SK-N-SH (cell line): ENCODE data around the gene GYPE. TPM values are rescaled to one million over a fixed set of nuclear protein-coding genes. Genes with fewer than 3 reads are reported as not detected.
"Not testable (repeated sequence)": the region's sequence is repeated elsewhere in the genome, so short reads cannot be mapped to it uniquely, and the experiment has no call there.

Experiments used
- CTCF ChIA-PET: fragments of 300-600, 350-600 bp; formaldehyde crosslinking; extraction: SDS; loops from one replicate; lab custom pipeline; 2021; lab: Yijun Ruan, JAX
- POLR2A ChIA-PET: fragments of 350-600 bp; sonication (Branson Sonifier 250); formaldehyde crosslinking; extraction: SDS; loops from one replicate; lab custom pipeline; 2020; ENCODE audit warnings: antibody characterized with exemption, inconsistent platforms; lab: Yijun Ruan, JAX
- DNase-seq: peaks from one replicate; pipeline ENCODE4 v3.0.0; 2012
- H2AFZ ChIP-seq: fragments of 200-600 bp; sonication (generic); 2 replicates; pipeline ENCODE4 v1.8.1; 2016; ENCODE audit warnings: antibody characterized with exemption, mild to moderate bottlenecking, low read depth
- H3F3A ChIP-seq: fragments of 200-600 bp; sonication (generic); replicated peaks from 2 replicates; pipeline ENCODE3; 2016; ENCODE audit warnings: antibody characterized with exemption, mild to moderate bottlenecking; ENCODE audit not compliant: insufficient read depth
- H3K27ac ChIP-seq, 2 experiments: fragments of 200-500 bp in 1 of 2; fragments of 200-600 bp in 1 of 2; sonication (Bioruptor generic) in 1 of 2; sonication (generic), shearing (Covaris generic) in 1 of 2; 2 replicates each; pipeline versions ENCODE4 v1.5.1 to v1.6.1; 2014 to 2016; ENCODE audit warnings: low read depth in 2 of 2, inconsistent platforms in 1 of 2, low read length in 1 of 2, mild to moderate bottlenecking in 1 of 2, mixed read lengths in 1 of 2
- H3K27me3 ChIP-seq: fragments of 200-600 bp; sonication (generic), shearing (Covaris generic); 2 replicates; pipeline ENCODE4 v1.6.1; 2016; ENCODE audit warnings: mixed run types; ENCODE audit not compliant: insufficient read depth
- H3K36me3 ChIP-seq, 2 experiments: fragments of 200-500 bp in 1 of 2; fragments of 200-600 bp in 1 of 2; sonication (Bioruptor generic) in 1 of 2; sonication (generic) in 1 of 2; replicated peaks in 1 of 2; 2 replicates each; pipeline versions ENCODE3 to v1.5.1; 2014 to 2016; ENCODE audit warnings: low read length in 1 of 2, mild to moderate bottlenecking in 1 of 2; ENCODE audit not compliant: insufficient read depth in 2 of 2, control insufficient read depth in 1 of 2
- H3K4me1 ChIP-seq, 2 experiments: fragments of 200-500 bp in 1 of 2; fragments of 200-600 bp in 1 of 2; sonication (Bioruptor generic) in 1 of 2; sonication (generic), shearing (Covaris generic) in 1 of 2; 2 replicates each; pipeline versions ENCODE4 v1.5.1 to v1.6.1; 2014 to 2016; ENCODE audit warnings: low read depth in 1 of 2, low read length in 1 of 2, mixed run types in 1 of 2; ENCODE audit not compliant: insufficient read depth in 2 of 2, control insufficient read depth in 1 of 2
- H3K4me2 ChIP-seq: fragments of 200-600 bp; sonication (generic), shearing (Covaris generic); 2 replicates; pipeline ENCODE4 v1.6.1; 2017; ENCODE audit warnings: mixed run types
- H3K4me3 ChIP-seq, 2 experiments: fragments of 200-500 bp in 1 of 2; fragments of 200-600 bp in 1 of 2; sonication (Bioruptor generic) in 1 of 2; sonication (generic), shearing (Covaris generic) in 1 of 2; 2 replicates each; pipeline versions ENCODE4 v1.5.1 to v1.8.1; 2014 to 2016; ENCODE audit warnings: low read depth in 2 of 2, inconsistent platforms in 1 of 2, low read length in 1 of 2, mild to moderate bottlenecking in 1 of 2, mixed read lengths in 1 of 2, moderate library complexity in 1 of 2
- H3K79me2 ChIP-seq: fragments of 200-600 bp; sonication (generic); 2 replicates; pipeline ENCODE4 v1.8.1; 2017; ENCODE audit warnings: mild to moderate bottlenecking; ENCODE audit not compliant: insufficient read depth
- H3K9ac ChIP-seq: fragments of 200-600 bp; sonication (generic); 2 replicates; pipeline ENCODE4 v1.6.1; 2017; ENCODE audit warnings: mixed run types
- H3K9me2 ChIP-seq: fragments of 200-600 bp; sonication (generic); 2 replicates; pipeline ENCODE4 v1.6.1; 2017; ENCODE audit warnings: mixed run types
- H3K9me3 ChIP-seq: fragments of 200-600 bp; sonication (generic); 2 replicates; pipeline ENCODE4 v1.6.1; 2017; ENCODE audit warnings: mixed run types, mild to moderate bottlenecking, moderate library complexity
- H4K20me1 ChIP-seq: fragments of 200-600 bp; sonication (generic); 2 replicates; pipeline ENCODE4 v1.6.1; 2017; ENCODE audit warnings: mild to moderate bottlenecking, mixed run types; ENCODE audit not compliant: insufficient read depth
- CTCF ChIP-seq: fragments of 200-600 bp; sonication (generic); IDR thresholded peaks from 2 replicates; pipeline ENCODE4 v1.6.1; 2017; ENCODE audit warnings: antibody characterized with exemption, mild to moderate bottlenecking, moderate library complexity
- WGBS: methylation state at CpG from one replicate; pipeline ENCODE4 v1.1.6; 2017; ENCODE audit warnings: low lambda C conversion rate; 5-methylcytosine and 5-hydroxymethylcytosine counted together
- polyA plus RNA-seq, 3 experiments: library from polyadenylated mRNA; depleted of rRNA; stranded (reverse); fragments of >200 nt; gene quantifications; 2 replicates each; pipeline ENCODE4 v1.2.3, GENCODE V29; 2012

The GYPE gene
- polyA plus RNA-seq, 1 of the 3 experiments (the other 2 are of a cell fraction) = 0.74 TPM

GRCh38 chr4:143856017-143856557 is 49.3 kb downstream of the GYPE start:
- DNase-seq = not testable (repeated sequence)

GRCh38 chr4:143854645-143855044 is 50.7 kb downstream of the GYPE start:
- H3K79me2 ChIP-seq, DNase-seq, H3K9ac ChIP-seq, H3K4me1 ChIP-seq, H3K9me3 ChIP-seq, H2AFZ ChIP-seq, H3K4me3 ChIP-seq, H3K27ac ChIP-seq, H3F3A ChIP-seq, H3K9me2 ChIP-seq, H3K4me2 ChIP-seq, CTCF ChIA-PET, H3K27me3 ChIP-seq, H3K36me3 ChIP-seq, H4K20me1 ChIP-seq, POLR2A ChIA-PET: not testable (repeated sequence)
- WGBS = 25% methylated on average over 4 of the region's 4 CpGs

More at GRCh38 chr4:143856017-143856557, 49.3 kb downstream of the GYPE start:
- H3K27me3 ChIP-seq, H3K27ac ChIP-seq, H3K9me3 ChIP-seq, H3K9ac ChIP-seq, H3K79me2 ChIP-seq, H3F3A ChIP-seq: not testable (repeated sequence)
- TF ChIP-seq CTCF = peak; percentile 37
- TF ChIP-seq, all 33 proteins: peak for 1; not testable (repeated sequence) for 32
- CTCF ChIA-PET, H3K9me2 ChIP-seq, H4K20me1 ChIP-seq, H3K4me2 ChIP-seq, H3K4me3 ChIP-seq, POLR2A ChIA-PET, H3K36me3 ChIP-seq, H3K4me1 ChIP-seq: not testable (repeated sequence)
- WGBS = 15% methylated on average over 6 of the region's 6 CpGs
- peak overlapping the region; percentile 49; the same call in 1 of the 2 replicates for H2AFZ ChIP-seq

- H3K27me3 ChIP-seq, CTCF ChIA-PET, H3K9ac ChIP-seq, H3K4me1 ChIP-seq, H3K9me3 ChIP-seq, H3K4me2 ChIP-seq, H3K79me2 ChIP-seq, H3K36me3 ChIP-seq, H3K4me3 ChIP-seq, H3K27ac ChIP-seq, H2AFZ ChIP-seq, POLR2A ChIA-PET, H3K9me2 ChIP-seq, H4K20me1 ChIP-seq, DNase-seq, H3F3A ChIP-seq: not testable (repeated sequence)
- WGBS = 31% methylated on average over 2 of the region's 2 CpGs
Observed at GRCh38 chr4:143849296-143849695, 56.1 kb downstream of the GYPE start.

DNA sequence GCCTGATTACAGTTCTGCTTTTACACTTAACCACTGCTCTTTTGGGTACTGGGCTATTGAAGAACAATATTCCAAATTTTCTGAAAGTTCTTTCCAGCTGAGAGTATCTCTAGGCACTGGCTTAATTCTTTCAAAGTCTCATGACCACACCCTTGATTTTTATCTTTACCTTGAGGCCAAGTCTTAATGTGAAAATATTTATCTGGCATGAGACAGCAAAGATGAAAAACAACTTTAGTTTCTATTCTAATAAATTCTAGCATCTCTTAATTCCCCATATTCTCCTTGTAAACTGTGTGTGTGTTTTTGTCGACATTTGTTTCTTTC is 61.9 kb downstream of the GYPE start:
- H3K4me3 ChIP-seq, H2AFZ ChIP-seq, H3K9ac ChIP-seq, CTCF ChIA-PET, POLR2A ChIA-PET, DNase-seq, H3K79me2 ChIP-seq, H3K4me2 ChIP-seq, H4K20me1 ChIP-seq, H3K27me3 ChIP-seq, H3K36me3 ChIP-seq, H3F3A ChIP-seq, H3K4me1 ChIP-seq, H3K9me3 ChIP-seq, H3K27ac ChIP-seq, H3K9me2 ChIP-seq: not testable (repeated sequence)
- WGBS = 54% methylated on average over 1 of the region's 1 CpG

DNA sequence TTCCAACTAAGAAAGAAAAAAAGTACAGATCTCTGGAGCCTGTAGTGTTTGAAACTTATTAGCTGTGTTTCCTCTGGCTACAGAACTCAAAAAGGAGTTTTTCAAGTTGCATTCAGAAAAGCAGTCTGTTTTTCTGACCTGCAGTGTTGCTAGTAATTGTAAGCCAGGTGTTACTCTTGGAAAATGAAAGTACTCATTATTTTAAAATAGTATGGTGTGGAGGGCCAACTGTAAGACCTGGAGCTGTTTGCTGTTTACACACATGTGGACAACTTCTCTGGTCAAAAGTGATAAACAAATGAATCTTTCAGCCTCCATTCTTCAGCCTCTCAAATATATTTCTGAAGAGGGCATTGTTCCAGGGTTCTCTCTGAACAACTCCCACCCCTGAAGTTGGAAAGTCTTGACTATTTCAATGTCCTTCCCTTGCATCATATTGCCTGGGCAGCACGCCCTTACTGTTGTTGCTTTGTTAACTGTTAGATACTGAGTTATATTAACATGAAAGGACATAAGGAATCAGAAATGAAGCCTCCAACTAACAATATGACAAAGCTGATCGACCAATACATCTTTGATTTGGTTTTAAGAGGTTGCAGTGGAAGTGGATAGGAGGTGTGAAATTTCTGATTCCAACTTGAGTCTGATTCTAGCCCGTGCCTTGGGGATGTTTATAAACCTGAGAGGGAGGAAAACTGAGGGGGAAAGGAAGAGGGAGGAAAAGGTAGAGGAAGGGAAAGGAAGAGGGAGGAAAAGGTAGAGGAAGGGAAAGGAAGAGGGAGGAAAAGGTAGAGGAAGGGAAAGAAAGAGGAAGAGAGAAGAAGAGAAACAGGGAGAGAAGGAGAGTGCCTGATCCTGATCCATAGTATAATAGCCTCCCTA is 62.5 kb downstream of the GYPE start:
- WGBS = 15% methylated on average over 3 of the region's 3 CpGs
- H3K4me2 ChIP-seq, H3K27me3 ChIP-seq, H3K9me2 ChIP-seq, H3K9me3 ChIP-seq, H3K36me3 ChIP-seq, H3K4me3 ChIP-seq, H2AFZ ChIP-seq, H3F3A ChIP-seq, CTCF ChIA-PET, H3K79me2 ChIP-seq, DNase-seq, H3K27ac ChIP-seq, H3K9ac ChIP-seq, POLR2A ChIA-PET, H4K20me1 ChIP-seq, H3K4me1 ChIP-seq: not testable (repeated sequence)

DNA sequence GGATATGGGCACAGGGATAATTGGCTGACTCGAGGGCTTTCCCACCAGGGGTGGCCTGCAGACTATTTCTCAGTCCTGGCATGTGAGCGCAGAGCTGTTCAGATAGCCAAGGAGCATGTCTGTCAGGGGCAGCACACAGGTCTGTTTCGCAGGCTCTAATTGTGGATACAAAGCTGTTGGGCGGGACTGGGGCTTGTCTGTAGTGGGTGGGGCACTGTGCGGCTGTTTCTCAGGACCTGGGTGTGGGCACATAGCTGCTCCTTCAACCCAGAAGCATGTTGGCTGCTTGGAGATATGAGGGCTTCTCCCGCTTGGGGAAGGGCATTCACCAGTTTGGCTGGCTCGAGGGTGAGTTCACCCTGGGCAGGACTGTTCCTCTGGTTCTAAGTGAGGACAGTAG is 65.9 kb downstream of the GYPE start:
- H3K4me2 ChIP-seq, H3K4me3 ChIP-seq, POLR2A ChIA-PET, H3K4me1 ChIP-seq, DNase-seq, H2AFZ ChIP-seq, H3K27ac ChIP-seq, H3K79me2 ChIP-seq, CTCF ChIA-PET, H3K9me3 ChIP-seq, H4K20me1 ChIP-seq, H3F3A ChIP-seq, H3K27me3 ChIP-seq, H3K9me2 ChIP-seq, H3K9ac ChIP-seq, H3K36me3 ChIP-seq: not testable (repeated sequence)
- 6% methylated on average over 5 of the region's 7 CpGs for WGBS
